K562 (cell line): Measurements from ENCODE around the gene CYB5R4. TPM values are rescaled to one million over a fixed set of nuclear protein-coding genes. Genes with fewer than 3 reads are reported as not detected.

Experiments
- ATF6 ChIP-seq: sonication (generic); formaldehyde crosslinking; IDR thresholded peaks from 2 replicates; pipeline ENCODE4 v1.4.0; 2020; ENCODE audit warnings: mild to moderate bottlenecking, missing genetic modification reagents
- C11orf30 ChIP-seq: fragments of 450-650 bp; IDR thresholded peaks from 2 replicates; pipeline ENCODE4 v1.6.1; 2016; ENCODE audit warnings: low read depth, mild to moderate bottlenecking
- CBX3 ChIP-seq, 2 experiments: IDR thresholded peaks; 1 replicate in 1 of 2; 2 replicates in 1 of 2; pipeline ENCODE4 v1.6.1; 2012; ENCODE audit warnings: inconsistent platforms in 2 of 2, low read length in 2 of 2, borderline replicate concordance in 1 of 2, control low read depth in 1 of 2
- CHCHD3 ChIP-seq: fragments of 250-450 bp; sonication (Bioruptor Pico); IDR thresholded peaks from 2 replicates; pipeline ENCODE4 v2.1.2; 2022; ENCODE audit warnings: mild to moderate bottlenecking
- HINFP ChIP-seq: fragments of 450-650 bp; conservative IDR thresholded peaks from 2 replicates; pipeline ENCODE4 v1.6.1; 2016; ENCODE audit warnings: missing genetic modification characterization, low read depth, mild to moderate bottlenecking, control low read depth, missing compliant biosample characterization
- MED1 ChIP-seq: sonication (generic); formaldehyde crosslinking; IDR thresholded peaks from 2 replicates; pipeline ENCODE4 v1.8.1; 2023; ENCODE audit warnings: missing genetic modification reagents, borderline replicate concordance
- PHB ChIP-seq: fragments of 250-450 bp; sonication (Bioruptor Pico); IDR thresholded peaks from 2 replicates; pipeline ENCODE4 v1.5.0; 2021
- PML ChIP-seq: IDR thresholded peaks from 2 replicates; pipeline ENCODE4 v1.6.1; 2012; ENCODE audit warnings: low read length, inconsistent platforms
- ZNF407 ChIP-seq: fragments of 450-650 bp; IDR thresholded peaks from 2 replicates; pipeline ENCODE4 v1.6.1; 2016; ENCODE audit warnings: low read depth
- ZNF583 ChIP-seq: fragments of 250-450 bp; sonication (Bioruptor Pico); IDR thresholded peaks from 2 replicates; pipeline ENCODE4 v1.4.0; 2020
- ZNF609 ChIP-seq: sonication (generic); formaldehyde crosslinking; IDR thresholded peaks from 2 replicates; pipeline ENCODE4 v1.8.1; 2023; ENCODE audit warnings: missing genetic modification reagents, mild to moderate bottlenecking, borderline replicate concordance
- polyA plus RNA-seq, 8 experiments: library from polyadenylated mRNA; depleted of rRNA in 4 of 8; stranded (reverse) in 5 of 8; unstranded in 3 of 8; fragments of >200 nt; fragmentation: Nextera tagmentation in 2 of 8; fragmentation: Illumina TruSeq in 1 of 8; extraction: Ambion mirVana in 2 of 8; extraction: Trizol in 1 of 8; gene quantifications; 2 replicates each; pipeline versions ENCODE4 v1.2.1 to v1.2.3, GENCODE V29; 2011 to 2014; ENCODE audit warnings: inconsistent platforms in 1 of 8, missing spikeins in 1 of 8
- total RNA-seq, 7 experiments: library from RNA; depleted of rRNA in 6 of 7; stranded (reverse); fragments of >200 nt in 6 of 7; fragmentation: Illumina TruSeq in 2 of 7; extraction: Trizol in 2 of 7; gene quantifications; 2 replicates each; pipeline versions ENCODE4 v1.2.1 to v1.2.3, GENCODE V29; 2011 to 2021; ENCODE audit warnings: low replicate concordance in 1 of 7

CYB5R4 gene
- total and polyA plus RNA-seq, 9 of the 15 experiments (the other 6 are each of a cell fraction or from before 2014, with no cell fraction given), result 5.9 to 23.1 (median 19.0) TPM

GRCh38 chr6:83978324-83978734 lies 118.8 kb downstream of the CYB5R4 start (continued):
- TF ChIP-seq ATF6 (no peak), MED1 (CRISPR knock-in tag) (no peak), C11orf30 (peak; percentile 74), HINFP (tag) (no peak), ZNF609 (no peak), PHB (CRISPR knock-in tag) (no peak), ZNF583 (no peak), ZNF407 (no peak), PML (no peak), CBX3 (IDR thresholded peaks at IDR 0.05; ENCODE audit: borderline replicate concordance in 1 of 2, low read length in 2 of 2) (no peak), CHCHD3 (CRISPR knock-in tag) (no peak)
